ENCODE data around the gene IQGAP3. TPM values are rescaled to one million over a fixed set of nuclear protein-coding genes. Genes with fewer than 3 reads are reported as not detected.
A peak's percentile ranks its signal among the peaks of the same experiment; 100 is the strongest.
"Not testable (repeated sequence)": the region's sequence is repeated elsewhere in the genome, so short reads cannot be mapped to it uniquely, and the experiment has no call there.

IQGAP3 gene
- polyA plus RNA-seq, 1 donor from 2014 or later = not detected

DNA sequence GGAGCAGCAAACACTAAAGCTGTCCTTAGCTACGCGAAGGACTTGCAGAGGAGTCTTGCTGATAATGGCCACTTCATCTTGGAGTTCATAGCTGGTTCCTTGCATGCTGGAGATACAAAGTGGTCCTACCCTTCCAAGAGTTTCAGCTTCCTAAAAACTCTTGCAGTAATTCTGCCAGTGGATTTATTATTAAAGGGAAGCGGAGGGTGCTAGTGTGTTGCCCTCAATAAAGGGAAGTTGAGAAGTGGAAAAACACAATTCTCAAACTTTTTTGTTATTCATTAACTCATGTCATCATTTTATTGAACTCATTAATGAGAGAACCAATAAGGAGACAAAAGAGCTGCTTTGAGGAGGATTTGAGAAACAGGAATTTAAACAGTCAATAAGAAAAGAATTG, 40.3 kb upstream of the IQGAP3 start:
- Histone ChIP-seq H4K20me1 (ENCODE audit: insufficient read depth) (no peaks in the 10 kb centered on the region), H3K4me3 (ENCODE audit: low read length) (no peak overlapping the region), H3K27me3 (ENCODE audit: insufficient read depth, low read depth, low read length) (no peaks in the 10 kb centered on the region), H3K4me2 (ENCODE audit: low read length) (no peak overlapping the region), H2AFZ (ENCODE audit: low read depth, low read length) (no peak overlapping the region), H3K36me3 (ENCODE audit: insufficient read depth, low read length) (no peaks in the 10 kb centered on the region), H3K9ac (ENCODE audit: low read length) (no peak overlapping the region), H3K9me2 (ENCODE audit: insufficient read depth, low read length) (no peaks in the 10 kb centered on the region), H3K9me3 (ENCODE audit: low read length) (no peaks in the 10 kb centered on the region), H3F3A (ENCODE audit: insufficient read depth, low read length, poor library complexity, severe bottlenecking) (no peaks in the 10 kb centered on the region), H3K27ac (ENCODE audit: low read length) (no peak overlapping the region), H3K79me2 (replicated peaks; ENCODE audit: insufficient read depth, low read length) (no peaks in the 10 kb centered on the region)
- TF ChIP-seq MXI1 (conservative IDR thresholded peaks at IDR 0.05; ENCODE audit: poor library complexity, severe bottlenecking) (no peak), EP300 (conservative IDR thresholded peaks at IDR 0.05; ENCODE audit: poor library complexity, severe bottlenecking) (no peak), RAD21 (conservative IDR thresholded peaks at IDR 0.05) (no peak), SMC3 (conservative IDR thresholded peaks at IDR 0.05; ENCODE audit: poor library complexity) (no peak), EZH2 (IDR thresholded peaks at IDR 0.05; ENCODE audit: borderline replicate concordance, insufficient read depth, low read length, poor library complexity, severe bottlenecking) (no peak), TAF1 (IDR thresholded peaks at IDR 0.05; ENCODE audit: low read depth) (no peak), POLR2AphosphoS5 (IDR thresholded peaks at IDR 0.05) (no peak)
- TF ChIP-seq, protein P1, sequence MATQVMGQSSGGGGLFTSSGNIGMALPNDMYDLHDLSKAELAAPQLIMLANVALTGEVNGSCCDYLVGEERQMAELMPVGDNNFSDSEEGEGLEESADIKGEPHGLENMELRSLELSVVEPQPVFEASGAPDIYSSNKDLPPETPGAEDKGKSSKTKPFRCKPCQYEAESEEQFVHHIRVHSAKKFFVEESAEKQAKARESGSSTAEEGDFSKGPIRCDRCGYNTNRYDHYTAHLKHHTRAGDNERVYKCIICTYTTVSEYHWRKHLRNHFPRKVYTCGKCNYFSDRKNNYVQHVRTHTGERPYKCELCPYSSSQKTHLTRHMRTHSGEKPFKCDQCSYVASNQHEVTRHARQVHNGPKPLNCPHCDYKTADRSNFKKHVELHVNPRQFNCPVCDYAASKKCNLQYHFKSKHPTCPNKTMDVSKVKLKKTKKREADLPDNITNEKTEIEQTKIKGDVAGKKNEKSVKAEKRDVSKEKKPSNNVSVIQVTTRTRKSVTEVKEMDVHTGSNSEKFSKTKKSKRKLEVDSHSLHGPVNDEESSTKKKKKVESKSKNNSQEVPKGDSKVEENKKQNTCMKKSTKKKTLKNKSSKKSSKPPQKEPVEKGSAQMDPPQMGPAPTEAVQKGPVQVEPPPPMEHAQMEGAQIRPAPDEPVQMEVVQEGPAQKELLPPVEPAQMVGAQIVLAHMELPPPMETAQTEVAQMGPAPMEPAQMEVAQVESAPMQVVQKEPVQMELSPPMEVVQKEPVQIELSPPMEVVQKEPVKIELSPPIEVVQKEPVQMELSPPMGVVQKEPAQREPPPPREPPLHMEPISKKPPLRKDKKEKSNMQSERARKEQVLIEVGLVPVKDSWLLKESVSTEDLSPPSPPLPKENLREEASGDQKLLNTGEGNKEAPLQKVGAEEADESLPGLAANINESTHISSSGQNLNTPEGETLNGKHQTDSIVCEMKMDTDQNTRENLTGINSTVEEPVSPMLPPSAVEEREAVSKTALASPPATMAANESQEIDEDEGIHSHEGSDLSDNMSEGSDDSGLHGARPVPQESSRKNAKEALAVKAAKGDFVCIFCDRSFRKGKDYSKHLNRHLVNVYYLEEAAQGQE (IDR thresholded peaks at IDR 0.05; ENCODE audit: borderline replicate concordance) = no peak
- TF ChIP-seq, protein P2, sequence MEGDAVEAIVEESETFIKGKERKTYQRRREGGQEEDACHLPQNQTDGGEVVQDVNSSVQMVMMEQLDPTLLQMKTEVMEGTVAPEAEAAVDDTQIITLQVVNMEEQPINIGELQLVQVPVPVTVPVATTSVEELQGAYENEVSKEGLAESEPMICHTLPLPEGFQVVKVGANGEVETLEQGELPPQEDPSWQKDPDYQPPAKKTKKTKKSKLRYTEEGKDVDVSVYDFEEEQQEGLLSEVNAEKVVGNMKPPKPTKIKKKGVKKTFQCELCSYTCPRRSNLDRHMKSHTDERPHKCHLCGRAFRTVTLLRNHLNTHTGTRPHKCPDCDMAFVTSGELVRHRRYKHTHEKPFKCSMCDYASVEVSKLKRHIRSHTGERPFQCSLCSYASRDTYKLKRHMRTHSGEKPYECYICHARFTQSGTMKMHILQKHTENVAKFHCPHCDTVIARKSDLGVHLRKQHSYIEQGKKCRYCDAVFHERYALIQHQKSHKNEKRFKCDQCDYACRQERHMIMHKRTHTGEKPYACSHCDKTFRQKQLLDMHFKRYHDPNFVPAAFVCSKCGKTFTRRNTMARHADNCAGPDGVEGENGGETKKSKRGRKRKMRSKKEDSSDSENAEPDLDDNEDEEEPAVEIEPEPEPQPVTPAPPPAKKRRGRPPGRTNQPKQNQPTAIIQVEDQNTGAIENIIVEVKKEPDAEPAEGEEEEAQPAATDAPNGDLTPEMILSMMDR (IDR thresholded peaks at IDR 0.05; ENCODE audit: poor library complexity, severe bottlenecking) = no peak

DNA sequence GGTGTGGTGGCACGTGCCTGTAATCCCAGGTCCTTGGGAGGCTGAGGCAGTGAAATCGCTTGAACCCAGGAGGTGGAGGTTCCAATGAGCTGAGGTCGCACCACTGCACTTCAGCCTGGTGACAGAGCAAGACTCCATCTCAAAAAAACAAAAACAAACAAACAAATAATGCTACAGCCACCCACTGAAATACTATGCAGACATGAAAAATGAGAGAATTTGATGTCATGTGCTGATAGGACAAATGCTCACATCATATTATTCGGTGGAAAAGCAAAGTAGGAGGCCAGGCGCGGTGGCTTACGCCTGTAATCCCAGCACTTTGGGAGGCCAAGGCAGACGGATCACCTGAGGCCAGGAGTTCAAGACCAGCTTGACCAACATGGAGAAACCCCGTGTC, 37.7 kb upstream of the IQGAP3 start:
- not testable (repeated sequence) for H2AFZ ChIP-seq (ENCODE audit: low read depth, low read length)

DNA sequence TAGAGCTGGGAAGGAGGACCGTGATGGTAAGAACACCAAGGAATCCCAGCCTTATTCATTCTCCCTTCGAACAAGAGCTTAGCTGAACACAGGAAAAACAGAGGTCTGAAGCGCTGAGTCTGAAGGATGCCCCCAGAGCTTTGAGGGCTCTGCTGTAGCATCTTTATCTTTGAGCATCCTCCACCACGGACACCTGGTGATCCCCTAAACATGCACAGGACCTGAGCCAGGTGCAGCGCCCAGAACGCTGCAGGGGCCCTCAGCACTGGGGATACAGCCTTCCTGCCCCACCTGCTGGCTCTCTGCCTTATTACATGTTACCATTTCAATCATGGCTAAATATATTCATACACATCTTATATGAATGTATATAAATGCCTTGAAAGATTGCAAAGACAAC, 36.6 kb upstream of the IQGAP3 start:
- Histone ChIP-seq H3K36me3 (ENCODE audit: insufficient read depth, low read length) (no peaks in the 10 kb centered on the region), H3K9me3 (ENCODE audit: low read length) (no peaks in the 10 kb centered on the region), H3K4me3 (ENCODE audit: low read length) (no peak overlapping the region), H2AFZ (ENCODE audit: low read depth, low read length) (no peak overlapping the region), H3K27me3 (ENCODE audit: insufficient read depth, low read depth, low read length) (no peaks in the 10 kb centered on the region), H3K4me2 (ENCODE audit: low read length) (no peak overlapping the region), H4K20me1 (ENCODE audit: insufficient read depth) (no peaks in the 10 kb centered on the region), H3K9ac (ENCODE audit: low read length) (no peak overlapping the region), H3F3A (ENCODE audit: insufficient read depth, low read length, poor library complexity, severe bottlenecking) (no peaks in the 10 kb centered on the region), H3K27ac (ENCODE audit: low read length) (no peak overlapping the region), H3K9me2 (ENCODE audit: insufficient read depth, low read length) (no peaks in the 10 kb centered on the region), H3K79me2 (replicated peaks; ENCODE audit: insufficient read depth, low read length) (no peaks in the 10 kb centered on the region)
- TF ChIP-seq RAD21 (conservative IDR thresholded peaks at IDR 0.05) (peak; percentile 84), EP300 (conservative IDR thresholded peaks at IDR 0.05; ENCODE audit: poor library complexity, severe bottlenecking) (no peak), SMC3 (conservative IDR thresholded peaks at IDR 0.05; ENCODE audit: poor library complexity) (peak; percentile 92)
- TF ChIP-seq, protein P2 (IDR thresholded peaks at IDR 0.05; ENCODE audit: poor library complexity, severe bottlenecking) = peak; percentile 88

More for the DNA sequence above, 37.7 kb upstream of the IQGAP3 start:
- H3K9me2 ChIP-seq (ENCODE audit: insufficient read depth, low read length); H3K4me2 ChIP-seq (ENCODE audit: low read length); H3K79me2 ChIP-seq (replicated peaks; ENCODE audit: insufficient read depth, low read length); H3K27me3 ChIP-seq (ENCODE audit: insufficient read depth, low read depth, low read length); H3F3A ChIP-seq (ENCODE audit: insufficient read depth, low read length, poor library complexity, severe bottlenecking); H3K9ac ChIP-seq (ENCODE audit: low read length); H3K27ac ChIP-seq (ENCODE audit: low read length); H3K36me3 ChIP-seq (ENCODE audit: insufficient read depth, low read length); H4K20me1 ChIP-seq (ENCODE audit: insufficient read depth); H3K4me3 ChIP-seq (ENCODE audit: low read length); H3K9me3 ChIP-seq (ENCODE audit: low read length): not testable (repeated sequence)
